DND-41 (cell line): ENCODE data around the gene ITPR1.

Experiments
- ATAC-seq: fragments of 200-7000 bp; cut with Tn5 transposase; 3 replicates; pipeline ENCODE4 v1.9.1; 2021; ENCODE audit warnings: low read depth; ENCODE audit not compliant: insufficient read depth
- DNase-seq: peaks from one replicate; pipeline ENCODE4 v3.0.0-alpha.2; 2020
- H2AFZ ChIP-seq: 2 replicates; pipeline ENCODE4 v1.6.0; 2012; ENCODE audit warnings: low read depth, low read length
- H3K27ac ChIP-seq: 2 replicates; pipeline ENCODE4 v1.5.1; 2012; ENCODE audit warnings: low read length, inconsistent platforms
- H3K27me3 ChIP-seq: fragments of 200-600 bp; sonication (generic); 2 replicates; pipeline ENCODE4 v1.6.0; 2012; ENCODE audit warnings: low read length, mild to moderate bottlenecking, inconsistent platforms; ENCODE audit not compliant: insufficient read depth, poor library complexity
- H3K36me3 ChIP-seq: 2 replicates; pipeline ENCODE4 v1.5.1; 2012; ENCODE audit warnings: low read length, inconsistent platforms; ENCODE audit not compliant: insufficient read depth
- H3K4me1 ChIP-seq: 2 replicates; pipeline ENCODE4 v1.5.1; 2012; ENCODE audit warnings: mild to moderate bottlenecking, low read length; ENCODE audit not compliant: insufficient read depth
- H3K4me2 ChIP-seq: 2 replicates; pipeline ENCODE4 v1.6.0; 2012; ENCODE audit warnings: mild to moderate bottlenecking, moderate library complexity, low read length, inconsistent platforms; ENCODE audit not compliant: insufficient read depth
- H3K4me3 ChIP-seq, 2 experiments: fragments of 200-600 bp in 1 of 2; shearing (Covaris generic) in 1 of 2; 2 replicates each; pipeline ENCODE4 v1.5.1; 2012 to 2016; ENCODE audit warnings: inconsistent platforms in 2 of 2, low read length in 2 of 2, mild to moderate bottlenecking in 2 of 2, low read depth in 1 of 2, moderate library complexity in 1 of 2
- H3K79me2 ChIP-seq: 2 replicates; pipeline ENCODE4 v1.6.0; 2012; ENCODE audit warnings: low read length, inconsistent platforms; ENCODE audit not compliant: insufficient read depth
- H3K9ac ChIP-seq: 2 replicates; pipeline ENCODE4 v1.6.0; 2012; ENCODE audit warnings: low read depth, mild to moderate bottlenecking, inconsistent platforms, low read length, moderate library complexity
- H3K9me3 ChIP-seq: 2 replicates; pipeline ENCODE4 v1.5.1; 2012; ENCODE audit warnings: low read length, moderate library complexity, mild to moderate bottlenecking, inconsistent platforms; ENCODE audit not compliant: insufficient read depth, severe bottlenecking
- H4K20me1 ChIP-seq: 2 replicates; pipeline ENCODE4 v1.6.0; 2012; ENCODE audit warnings: low read length; ENCODE audit not compliant: insufficient read depth
- CTCF ChIP-seq: IDR thresholded peaks from 2 replicates; pipeline ENCODE4 v1.5.1; 2012; ENCODE audit warnings: borderline replicate concordance, low read length, moderate library complexity, mild to moderate bottlenecking; ENCODE audit not compliant: poor library complexity, severe bottlenecking; ENCODE audit errors: extremely low read depth
- EZH2 ChIP-seq: IDR thresholded peaks from 3 replicates; pipeline ENCODE4 v1.6.1; 2012; ENCODE audit warnings: borderline replicate concordance, low read depth, mild to moderate bottlenecking, moderate library complexity, low read length, inconsistent platforms; ENCODE audit not compliant: severe bottlenecking

Gene ITPR1

DNA sequence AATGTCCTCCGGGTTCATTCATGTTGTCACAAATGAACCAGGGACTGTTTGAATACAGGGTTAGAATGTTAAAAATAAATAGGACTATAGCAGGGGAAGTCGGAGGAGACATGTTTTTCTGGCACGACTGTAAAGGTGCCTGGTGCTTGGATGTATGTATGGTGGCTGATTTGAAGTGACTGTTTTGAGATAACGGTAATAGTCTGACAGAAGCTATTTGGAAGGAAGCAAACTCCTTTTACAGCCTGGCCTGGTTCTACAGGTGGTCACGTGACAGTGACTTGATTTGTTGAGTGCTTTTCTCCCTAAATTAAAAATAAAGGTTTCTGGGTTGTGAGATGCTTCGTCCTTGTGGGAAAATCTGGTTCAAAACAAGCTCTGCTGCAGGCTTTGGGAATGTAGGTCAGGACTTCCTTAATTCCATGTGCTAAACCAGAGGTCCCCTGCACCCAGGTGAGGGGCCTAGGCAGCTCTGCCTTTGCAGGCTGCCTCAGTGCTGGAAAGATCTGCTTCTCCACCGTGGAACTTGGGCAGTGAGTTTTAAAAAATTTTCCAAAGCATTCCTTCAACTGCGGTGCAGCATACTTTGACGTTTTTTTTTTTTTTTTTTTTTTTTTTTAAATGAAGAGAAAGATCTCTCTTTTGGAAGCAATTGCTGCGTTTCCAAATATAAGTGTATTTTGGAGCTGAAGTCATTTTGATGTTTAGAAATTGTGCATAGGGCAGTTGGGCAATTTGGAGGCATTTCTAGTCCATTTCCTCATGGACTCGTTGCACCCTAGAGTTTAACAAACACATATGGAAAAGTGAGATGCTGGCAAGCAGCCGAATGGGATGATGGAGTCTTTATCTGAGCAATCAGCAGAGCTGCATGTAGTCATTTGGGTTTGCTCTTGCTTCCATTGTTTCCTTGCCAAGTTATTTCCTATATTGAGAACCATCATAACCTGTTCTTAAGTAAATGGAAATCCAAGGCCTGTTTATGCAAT lies 30.9 kb downstream of the ITPR1 start:
- Histone ChIP-seq H3K36me3 (no peaks in the 10 kb centered on the region), H3K9ac (no peak overlapping the region), H3K27ac (no peak overlapping the region), H2AFZ (no peak overlapping the region), H3K4me1 (no peaks in the 10 kb centered on the region), H4K20me1 (no peaks in the 10 kb centered on the region), H3K79me2 (no peaks in the 10 kb centered on the region), H3K27me3 (no peaks in the 10 kb centered on the region), H3K9me3 (no peaks in the 10 kb centered on the region), H3K4me2 (no peak overlapping the region), H3K4me3 (no peak overlapping the region)
- no peak for DNase-seq
- ATAC-seq: no peak
- TF ChIP-seq CTCF (no peak), EZH2 (no peak)

- no peak for TF ChIP-seq CTCF
- TF ChIP-seq EZH2: no peak
- no peaks in the 10 kb centered on the region for H3K4me1 ChIP-seq
- no peak for ATAC-seq
- H3K4me2 ChIP-seq: no peak overlapping the region
- H3K9me3 ChIP-seq: no peaks in the 10 kb centered on the region
- no peak overlapping the region for H3K27ac ChIP-seq
- no peak overlapping the region for H2AFZ ChIP-seq
- DNase-seq: no peak
- no peaks in the 10 kb centered on the region for H4K20me1 ChIP-seq
- no peak overlapping the region for H3K9ac ChIP-seq
- no peak overlapping the region for H3K4me3 ChIP-seq
- H3K27me3 ChIP-seq: no peaks in the 10 kb centered on the region
- no peaks in the 10 kb centered on the region for H3K79me2 ChIP-seq
- H3K36me3 ChIP-seq: no peaks in the 10 kb centered on the region
These were observed 32.5 kb downstream of the ITPR1 start for GRCh38 chr3:4525560-4526223.

DNA sequence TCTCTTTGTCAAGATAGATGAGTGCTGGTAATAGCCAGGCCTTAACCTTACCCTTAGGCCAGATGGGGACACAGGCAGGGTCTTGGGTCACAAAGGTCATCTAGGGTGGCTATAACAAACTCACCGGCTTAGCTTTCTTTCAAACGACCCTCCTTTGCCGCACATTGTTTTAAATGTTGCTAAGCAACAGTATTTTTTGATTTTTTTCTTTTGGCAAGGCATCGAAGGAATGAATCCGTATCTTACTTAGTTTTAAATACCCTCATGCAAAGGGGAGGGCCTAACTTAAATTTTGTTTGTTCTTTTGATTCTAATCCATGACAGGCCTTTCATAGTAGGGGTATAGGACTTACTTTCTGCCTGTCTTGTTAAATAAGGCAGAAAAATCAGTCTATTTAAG lies 35.2 kb downstream of the ITPR1 start:
- Histone ChIP-seq H3K4me3 (no peak overlapping the region), H3K9ac (no peak overlapping the region), H4K20me1 (no peaks in the 10 kb centered on the region), H2AFZ (no peak overlapping the region), H3K9me3 (no peaks in the 10 kb centered on the region), H3K79me2 (no peaks in the 10 kb centered on the region), H3K4me1 (no peaks in the 10 kb centered on the region), H3K27ac (no peak overlapping the region), H3K27me3 (no peaks in the 10 kb centered on the region), H3K36me3 (no peaks in the 10 kb centered on the region), H3K4me2 (no peak overlapping the region)
- TF ChIP-seq CTCF (no peak), EZH2 (no peak)
- DNase-seq (no peak), ATAC-seq (no peak)
